ENCODE results near the gene SHE. TPM values are rescaled to one million over a fixed set of nuclear protein-coding genes. Genes with fewer than 3 reads are reported as not detected.

SHE gene
- total and polyA plus RNA-seq, 2 of the 8 experiments (the other 6 are each of a cell fraction or from before 2014, with no cell fraction given), result 0.44 to 0.45 TPM

DNA sequence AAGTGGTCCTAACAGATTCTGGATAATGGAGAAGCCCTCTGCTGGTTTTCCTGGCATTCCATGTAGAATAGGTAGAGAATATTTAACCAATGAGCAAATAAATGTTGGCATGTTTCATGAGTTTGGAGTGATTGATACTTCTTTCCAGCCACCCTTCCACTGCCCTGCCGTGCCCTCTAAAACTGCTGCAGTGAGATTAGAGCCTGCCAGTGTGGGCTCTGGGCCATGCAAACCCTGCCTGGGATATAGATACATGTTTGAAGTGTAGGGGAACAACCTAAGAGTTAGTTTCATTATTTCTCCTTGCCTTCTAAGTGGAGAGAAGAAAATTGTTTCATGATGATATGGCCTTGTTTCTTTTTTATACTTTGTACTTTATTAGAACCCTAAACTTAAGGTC is 45.8 kb upstream of the SHE start:
- H3K23ac ChIP-seq (ENCODE audit: insufficient read length), result no peak overlapping the region
- H3K4me3 ChIP-seq (ENCODE audit: extremely low read depth in 1 of 4, insufficient read depth in 2 of 4, low read depth in 3 of 4, low read length in 4 of 4), result no peak overlapping the region
- no peak overlapping the region for H3K27ac ChIP-seq (ENCODE audit: low read depth, low read length)
- FAIRE-seq (no peak), DNase-seq (ENCODE audit: low read depth in 1 of 2, low spot score in 2 of 2) (no peak)
- ChIA-PET CTCF (ENCODE audit: partially characterized antibody) (interaction anchor here (1.7 to 5.7 kb wide), 3 partner anchors 13 to 67 kb away, joined by 7 to 117 read pairs (median 25); no protein-coding TSS in a partner anchor), POLR2A (ENCODE audit: partially characterized antibody) (no interaction called here)
- no peak overlapping the region for H3K4ac ChIP-seq (replicated peaks; ENCODE audit: insufficient read length, low read depth, low read length)
- no peaks in the 10 kb centered on the region; the same call in 1 of the 2 replicates for H3K79me1 ChIP-seq (ENCODE audit: low read depth, low read length)
- no peak overlapping the region for H2AFZ ChIP-seq (ENCODE audit: low read length)
- H3K79me2 ChIP-seq (ENCODE audit: control insufficient read depth in 1 of 2, insufficient read depth in 2 of 2, low read length in 2 of 2), result no peaks in the 10 kb centered on the region
- peaks cover 22 to 45% (median 31%) of the 10 kb centered on the region in 4 experiments for H3K36me3 ChIP-seq (ENCODE audit: control insufficient read depth in 2 of 4, insufficient read depth in 4 of 4, low read length in 3 of 4)
- H2BK20ac ChIP-seq (ENCODE audit: low read length), result no peak overlapping the region
- no peaks in the 10 kb centered on the region for H3K4me1 ChIP-seq (replicated peaks in 1 of 4; ENCODE audit: control insufficient read depth in 3 of 4, insufficient read depth in 4 of 4, low read length in 3 of 4)
- no peak overlapping the region for H4K5ac ChIP-seq (ENCODE audit: insufficient read length, low read depth, low read length)
- no peak overlapping the region for H3K4me2 ChIP-seq (ENCODE audit: insufficient read depth in 1 of 2, low read depth in 2 of 2, low read length in 2 of 2)
- no peaks in the 10 kb centered on the region for H3K27me3 ChIP-seq (replicated peaks in 1 of 4; ENCODE audit: control insufficient read depth in 3 of 4, extremely low read depth in 1 of 4, insufficient read depth in 3 of 4, low read length in 3 of 4)
- no peaks in the 10 kb centered on the region for H3K23me2 ChIP-seq (ENCODE audit: low read depth, low read length)
- no peak overlapping the region for H2BK12ac ChIP-seq (ENCODE audit: low read depth, low read length)
- H4K8ac ChIP-seq (ENCODE audit: extremely low read depth, insufficient read depth, low read length), result no peak overlapping the region
- H2BK5ac ChIP-seq (ENCODE audit: low read depth, low read length), result no peak overlapping the region
- no peak overlapping the region for H3K9ac ChIP-seq (replicated peaks in 1 of 4; ENCODE audit: extremely low read depth in 1 of 4, low read depth in 3 of 4, low read length in 3 of 4)
- TF ChIP-seq RXRA (IDR thresholded peaks at IDR 0.05; ENCODE audit: insufficient read depth, low read depth, low read length) (no peak), CHD2 (IDR thresholded peaks at IDR 0.05; ENCODE audit: low read length) (no peak), RFX5 (IDR thresholded peaks at IDR 0.05; ENCODE audit: borderline replicate concordance, low read depth, low read length) (no peak), HDAC6 (IDR thresholded peaks at IDR 0.05; ENCODE audit: low read depth, low read length) (no peak), GTF2F1 (IDR thresholded peaks at IDR 0.05; ENCODE audit: borderline replicate concordance, low read depth, low read length) (no peak), SP4 (IDR thresholded peaks at IDR 0.05; ENCODE audit: low read length) (no peak)
- TF ChIP-seq, protein P1, sequence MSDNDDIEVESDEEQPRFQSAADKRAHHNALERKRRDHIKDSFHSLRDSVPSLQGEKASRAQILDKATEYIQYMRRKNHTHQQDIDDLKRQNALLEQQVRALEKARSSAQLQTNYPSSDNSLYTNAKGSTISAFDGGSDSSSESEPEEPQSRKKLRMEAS (IDR thresholded peaks at IDR 0.05), result no peak
- no peaks in the 10 kb centered on the region for H3K9me3 ChIP-seq (ENCODE audit: insufficient read depth in 2 of 2, low read depth in 1 of 2, low read length in 1 of 2)
- no peak overlapping the region for H2BK15ac ChIP-seq (ENCODE audit: low read length)
- H4K20me1 ChIP-seq (replicated peaks in 1 of 2; ENCODE audit: control insufficient read depth in 1 of 2, insufficient read depth in 2 of 2, low read length in 2 of 2), result peaks cover 2 to 14% of the 10 kb centered on the region in 2 experiments
- H2AK5ac ChIP-seq (ENCODE audit: low read depth, low read length), result no peak overlapping the region
- H3K14ac ChIP-seq (ENCODE audit: insufficient read length), result no peak overlapping the region
- no peak overlapping the region for H3K56ac ChIP-seq (replicated peaks; ENCODE audit: insufficient read length, low read depth, low read length)
- H4K91ac ChIP-seq (replicated peaks; ENCODE audit: insufficient read length, low read length), result no peak overlapping the region
- no peak overlapping the region for H2BK120ac ChIP-seq (replicated peaks; ENCODE audit: low read depth, low read length)
- no peak overlapping the region for H3K18ac ChIP-seq (ENCODE audit: extremely low read depth, low read length)
- 93% methylated on average over 1 of the region's 1 CpG; no CpG with 5 or more reads in 1 of the 2 experiments for WGBS, 2 experiments (ENCODE audit: extremely low coverage in 1 of 2, insufficient coverage in 1 of 2, insufficient read length in 1 of 2, insufficient replicate concordance in 2 of 2, low coverage in 1 of 2, low lambda C conversion rate in 2 of 2, missing lambda C conversion rate in 1 of 2)

Measured in H1 (cell line).